ENCODE measurements around the gene ELP1.

DNA sequence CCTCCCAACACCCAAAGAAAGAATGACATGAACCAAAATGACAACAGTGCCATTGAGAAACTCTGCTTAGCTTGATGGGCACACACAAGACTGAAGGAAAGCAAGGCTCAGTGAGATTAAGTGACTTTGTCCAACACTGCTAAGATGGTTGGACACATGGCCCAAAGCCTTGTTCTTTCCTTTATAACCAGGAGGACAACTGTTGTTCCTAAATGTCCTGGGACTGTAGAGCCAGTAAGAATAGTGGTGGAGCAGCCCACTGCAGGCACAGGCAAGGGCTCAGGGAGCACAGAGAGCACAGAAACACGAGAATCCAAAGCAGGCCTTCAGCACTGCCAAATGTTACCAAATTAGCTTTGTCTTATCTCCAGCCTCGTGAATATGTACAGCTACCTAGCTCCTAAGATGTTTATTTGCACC is 67.9 kb downstream of the ELP1 start:
- TF ChIP-seq, protein P1, sequence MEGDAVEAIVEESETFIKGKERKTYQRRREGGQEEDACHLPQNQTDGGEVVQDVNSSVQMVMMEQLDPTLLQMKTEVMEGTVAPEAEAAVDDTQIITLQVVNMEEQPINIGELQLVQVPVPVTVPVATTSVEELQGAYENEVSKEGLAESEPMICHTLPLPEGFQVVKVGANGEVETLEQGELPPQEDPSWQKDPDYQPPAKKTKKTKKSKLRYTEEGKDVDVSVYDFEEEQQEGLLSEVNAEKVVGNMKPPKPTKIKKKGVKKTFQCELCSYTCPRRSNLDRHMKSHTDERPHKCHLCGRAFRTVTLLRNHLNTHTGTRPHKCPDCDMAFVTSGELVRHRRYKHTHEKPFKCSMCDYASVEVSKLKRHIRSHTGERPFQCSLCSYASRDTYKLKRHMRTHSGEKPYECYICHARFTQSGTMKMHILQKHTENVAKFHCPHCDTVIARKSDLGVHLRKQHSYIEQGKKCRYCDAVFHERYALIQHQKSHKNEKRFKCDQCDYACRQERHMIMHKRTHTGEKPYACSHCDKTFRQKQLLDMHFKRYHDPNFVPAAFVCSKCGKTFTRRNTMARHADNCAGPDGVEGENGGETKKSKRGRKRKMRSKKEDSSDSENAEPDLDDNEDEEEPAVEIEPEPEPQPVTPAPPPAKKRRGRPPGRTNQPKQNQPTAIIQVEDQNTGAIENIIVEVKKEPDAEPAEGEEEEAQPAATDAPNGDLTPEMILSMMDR (conservative IDR thresholded peaks at IDR 0.05; ENCODE audit: low read depth, low read length), result no peak
- no peak for TF ChIP-seq EZH2 (IDR thresholded peaks at IDR 0.05; ENCODE audit: low read length, unreplicated experiment)
- TF ChIP-seq EZH2phosphoT487 (IDR thresholded peaks at IDR 0.05; ENCODE audit: borderline replicate concordance, low read length), result no peak

Data from PC-3 (cell line).